Measurements from ENCODE around the gene CCBE1.

Gene CCBE1

GRCh38 chr18:59455728-59456276, 241.4 kb downstream of the CCBE1 start:
- WGBS, 2 experiments (ENCODE audit: insufficient coverage in 2 of 2) = 91 to 95% methylated on average over 11 to 12 of the region's 12 CpGs
- peaks cover 10% of the 10 kb centered on the region for H3K4me1 ChIP-seq (ENCODE audit: control insufficient read depth, insufficient read depth, low read length, poor library complexity, severe bottlenecking)
- no peak overlapping the region for H3K4me3 ChIP-seq (ENCODE audit: extremely low read depth, insufficient read depth, low read length, poor library complexity, severe bottlenecking)
- no peaks in the 10 kb centered on the region for H3K9me3 ChIP-seq (ENCODE audit: control insufficient read depth, low read length)
- H3K36me3 ChIP-seq (ENCODE audit: control insufficient read depth, insufficient read depth, low read length) = no peaks in the 10 kb centered on the region
- peak overlapping the region; percentile 77 for H3K27ac ChIP-seq (ENCODE audit: low read depth, low read length, severe bottlenecking)

- H3K4me1 ChIP-seq (ENCODE audit: control insufficient read depth, insufficient read depth, low read length, poor library complexity, severe bottlenecking) = peaks cover 10% of the 10 kb centered on the region
- H3K36me3 ChIP-seq (ENCODE audit: control insufficient read depth, insufficient read depth, low read length) = no peaks in the 10 kb centered on the region
- H3K27ac ChIP-seq (ENCODE audit: low read depth, low read length, severe bottlenecking) = peak overlapping the region; percentile 77
- no peak overlapping the region for H3K4me3 ChIP-seq (ENCODE audit: extremely low read depth, insufficient read depth, low read length, poor library complexity, severe bottlenecking)
- H3K9me3 ChIP-seq (ENCODE audit: control insufficient read depth, low read length) = no peaks in the 10 kb centered on the region
- WGBS, 2 experiments (ENCODE audit: insufficient coverage in 2 of 2) = 73 to 86% methylated on average over 9 to 11 of the region's 13 CpGs
These were observed 242.1 kb downstream of the CCBE1 start for GRCh38 chr18:59454909-59455727.

- no peaks in the 10 kb centered on the region for H3K9me3 ChIP-seq (ENCODE audit: control insufficient read depth, low read length)
- no peak overlapping the region for H3K4me3 ChIP-seq (ENCODE audit: extremely low read depth, insufficient read depth, low read length, poor library complexity, severe bottlenecking)
- peaks cover 10% of the 10 kb centered on the region for H3K4me1 ChIP-seq (ENCODE audit: control insufficient read depth, insufficient read depth, low read length, poor library complexity, severe bottlenecking)
- WGBS, 2 experiments (ENCODE audit: insufficient coverage in 2 of 2) = 79 to 86% methylated on average over 4 to 5 of the region's 7 CpGs
- H3K36me3 ChIP-seq (ENCODE audit: control insufficient read depth, insufficient read depth, low read length) = no peaks in the 10 kb centered on the region
- peak overlapping the region; percentile 68 for H3K27ac ChIP-seq (ENCODE audit: low read depth, low read length, severe bottlenecking)
These were observed 243.7 kb downstream of the CCBE1 start for GRCh38 chr18:59453468-59453961.

- peaks cover 10% of the 10 kb centered on the region for H3K4me1 ChIP-seq (ENCODE audit: control insufficient read depth, insufficient read depth, low read length, poor library complexity, severe bottlenecking)
- 87 to 91% methylated on average over 6 of the region's 6 CpGs for WGBS, 2 experiments (ENCODE audit: insufficient coverage in 2 of 2)
These were observed 245.3 kb downstream of the CCBE1 start for GRCh38 chr18:59451963-59452362.

GRCh38 chr18:59451073-59451472, 246.2 kb downstream of the CCBE1 start:
- 82% methylated on average over 2 of the region's 6 CpGs; no CpG with 5 or more reads in 1 of the 2 experiments for WGBS, 2 experiments (ENCODE audit: insufficient coverage in 2 of 2)

More at GRCh38 chr18:59451963-59452362, 245.3 kb downstream of the CCBE1 start:
- Histone ChIP-seq H3K27ac (ENCODE audit: low read depth, low read length, severe bottlenecking) (no peak overlapping the region), H3K4me3 (ENCODE audit: extremely low read depth, insufficient read depth, low read length, poor library complexity, severe bottlenecking) (no peak overlapping the region), H3K36me3 (ENCODE audit: control insufficient read depth, insufficient read depth, low read length) (no peaks in the 10 kb centered on the region), H3K9me3 (ENCODE audit: control insufficient read depth, low read length) (no peaks in the 10 kb centered on the region)

GRCh38 chr18:59448546-59448945, 248.7 kb downstream of the CCBE1 start:
- Histone ChIP-seq H3K4me3 (ENCODE audit: extremely low read depth, insufficient read depth, low read length, poor library complexity, severe bottlenecking) (no peak overlapping the region), H3K4me1 (ENCODE audit: control insufficient read depth, insufficient read depth, low read length, poor library complexity, severe bottlenecking) (peaks cover 5% of the 10 kb centered on the region), H3K36me3 (ENCODE audit: control insufficient read depth, insufficient read depth, low read length) (no peaks in the 10 kb centered on the region), H3K9me3 (ENCODE audit: control insufficient read depth, low read length) (no peaks in the 10 kb centered on the region), H3K27ac (ENCODE audit: low read depth, low read length, severe bottlenecking) (no peak overlapping the region)
- 83 to 85% methylated on average over 2 to 4 of the region's 4 CpGs for WGBS, 2 experiments (ENCODE audit: insufficient coverage in 2 of 2)

More at GRCh38 chr18:59451073-59451472, 246.2 kb downstream of the CCBE1 start:
- H3K36me3 ChIP-seq (ENCODE audit: control insufficient read depth, insufficient read depth, low read length) = no peaks in the 10 kb centered on the region
- peaks cover 10% of the 10 kb centered on the region for H3K4me1 ChIP-seq (ENCODE audit: control insufficient read depth, insufficient read depth, low read length, poor library complexity, severe bottlenecking)
- H3K9me3 ChIP-seq (ENCODE audit: control insufficient read depth, low read length) = no peaks in the 10 kb centered on the region
- H3K27ac ChIP-seq (ENCODE audit: low read depth, low read length, severe bottlenecking) = no peak overlapping the region
- no peak overlapping the region for H3K4me3 ChIP-seq (ENCODE audit: extremely low read depth, insufficient read depth, low read length, poor library complexity, severe bottlenecking)

GRCh38 chr18:59446012-59446411, 251.2 kb downstream of the CCBE1 start:
- Histone ChIP-seq H3K27ac (ENCODE audit: low read depth, low read length, severe bottlenecking) (no peak overlapping the region), H3K36me3 (ENCODE audit: control insufficient read depth, insufficient read depth, low read length) (no peaks in the 10 kb centered on the region), H3K4me1 (ENCODE audit: control insufficient read depth, insufficient read depth, low read length, poor library complexity, severe bottlenecking) (no peaks in the 10 kb centered on the region), H3K9me3 (ENCODE audit: control insufficient read depth, low read length) (no peaks in the 10 kb centered on the region), H3K4me3 (ENCODE audit: extremely low read depth, insufficient read depth, low read length, poor library complexity, severe bottlenecking) (no peak overlapping the region)
- 20% methylated on average over 1 of the region's 1 CpG; no CpG with 5 or more reads in 1 of the 2 experiments for WGBS, 2 experiments (ENCODE audit: insufficient coverage in 2 of 2)

- Histone ChIP-seq H3K4me3 (ENCODE audit: extremely low read depth, insufficient read depth, low read length, poor library complexity, severe bottlenecking) (no peak overlapping the region), H3K9me3 (ENCODE audit: control insufficient read depth, low read length) (no peaks in the 10 kb centered on the region), H3K36me3 (ENCODE audit: control insufficient read depth, insufficient read depth, low read length) (no peaks in the 10 kb centered on the region), H3K4me1 (ENCODE audit: control insufficient read depth, insufficient read depth, low read length, poor library complexity, severe bottlenecking) (no peaks in the 10 kb centered on the region), H3K27ac (ENCODE audit: low read depth, low read length, severe bottlenecking) (no peak overlapping the region)
- 67 to 88% methylated on average over 3 to 4 of the region's 4 CpGs for WGBS, 2 experiments (ENCODE audit: insufficient coverage in 2 of 2)
These were observed 259.2 kb downstream of the CCBE1 start for GRCh38 chr18:59437851-59438569.

- Histone ChIP-seq H3K4me1 (ENCODE audit: control insufficient read depth, insufficient read depth, low read length, poor library complexity, severe bottlenecking) (no peaks in the 10 kb centered on the region), H3K9me3 (ENCODE audit: control insufficient read depth, low read length) (no peaks in the 10 kb centered on the region), H3K4me3 (ENCODE audit: extremely low read depth, insufficient read depth, low read length, poor library complexity, severe bottlenecking) (no peak overlapping the region), H3K36me3 (ENCODE audit: control insufficient read depth, insufficient read depth, low read length) (no peaks in the 10 kb centered on the region), H3K27ac (ENCODE audit: low read depth, low read length, severe bottlenecking) (no peak overlapping the region)
- WGBS, 2 experiments (ENCODE audit: insufficient coverage in 2 of 2) = 71 to 90% methylated on average over 2 of the region's 5 CpGs
These were observed 264.2 kb downstream of the CCBE1 start for GRCh38 chr18:59432803-59433597.

GRCh38 chr18:59431131-59431530, 266.1 kb downstream of the CCBE1 start:
- Histone ChIP-seq H3K27ac (ENCODE audit: low read depth, low read length, severe bottlenecking) (no peak overlapping the region), H3K4me1 (ENCODE audit: control insufficient read depth, insufficient read depth, low read length, poor library complexity, severe bottlenecking) (no peaks in the 10 kb centered on the region), H3K36me3 (ENCODE audit: control insufficient read depth, insufficient read depth, low read length) (no peaks in the 10 kb centered on the region), H3K9me3 (ENCODE audit: control insufficient read depth, low read length) (no peaks in the 10 kb centered on the region), H3K4me3 (ENCODE audit: extremely low read depth, insufficient read depth, low read length, poor library complexity, severe bottlenecking) (no peak overlapping the region)
- WGBS, 2 experiments (ENCODE audit: insufficient coverage in 2 of 2) = 86% methylated on average over 1 of the region's 1 CpG; no CpG with 5 or more reads in 1 of the 2 experiments

Data from mesodermal cell (in vitro differentiated cells).